Measurements from ENCODE around the gene IZUMO4.

IZUMO4 gene

GRCh38 chr19:2054763-2055162 is 42.0 kb upstream of the IZUMO4 start:
- ATAC-seq (replicated peaks), result no peak
- H3K4me1 Mint-ChIP-seq (ENCODE audit: low read depth in 2 of 2), result peaks cover 23 to 37% of the 10 kb centered on the region in 2 donors
- H3K27me3 Mint-ChIP-seq, result no peaks in the 10 kb centered on the region
- H3K27ac Mint-ChIP-seq, result peak overlapping the region; percentile 52 to 96
- no peaks in the 10 kb centered on the region for H3K9me3 Mint-ChIP-seq
- H3K36me3 Mint-ChIP-seq (ENCODE audit: insufficient read depth), result peaks cover 30% of the 10 kb centered on the region
- DNase-seq, result no peak
- H3K4me3 Mint-ChIP-seq, result no peak overlapping the region

GRCh38 chr19:2055931-2056836 is 40.5 kb upstream of the IZUMO4 start:
- no peak for DNase-seq
- peaks cover 29 to 41% of the 10 kb centered on the region in 2 donors for H3K4me1 Mint-ChIP-seq (ENCODE audit: low read depth in 2 of 2)

GRCh38 chr19:2056837-2057192 is 39.9 kb upstream of the IZUMO4 start:
- DNase-seq, result no peak
- no peaks in the 10 kb centered on the region for H3K27me3 Mint-ChIP-seq
- H3K4me1 Mint-ChIP-seq (ENCODE audit: low read depth in 2 of 2), result peaks cover 25 to 36% of the 10 kb centered on the region in 2 donors
- no peak for ATAC-seq (replicated peaks)
- H3K36me3 Mint-ChIP-seq (ENCODE audit: insufficient read depth), result peaks cover 23% of the 10 kb centered on the region
- peak overlapping the region; percentile 71 to 75 for H3K4me3 Mint-ChIP-seq
- H3K9me3 Mint-ChIP-seq, result no peaks in the 10 kb centered on the region
- H3K27ac Mint-ChIP-seq, result peak overlapping the region; percentile 81 to 92

More at GRCh38 chr19:2055931-2056836, 40.5 kb upstream of the IZUMO4 start:
- no peak for ATAC-seq (replicated peaks)
- Mint-ChIP-seq H3K36me3 (ENCODE audit: insufficient read depth) (peaks cover 25% of the 10 kb centered on the region), H3K27me3 (no peaks in the 10 kb centered on the region), H3K4me3 (peak overlapping the region; percentile 71 to 75), H3K27ac (peak overlapping the region; percentile 81 to 96), H3K9me3 (no peaks in the 10 kb centered on the region)

- DNase-seq, result no peak
- Mint-ChIP-seq H3K4me3 (peak overlapping the region; percentile 71 to 75), H3K27ac (peak overlapping the region; percentile 81 to 92), H3K27me3 (no peaks in the 10 kb centered on the region), H3K36me3 (ENCODE audit: insufficient read depth) (peaks cover 18% of the 10 kb centered on the region), H3K9me3 (no peaks in the 10 kb centered on the region), H3K4me1 (ENCODE audit: low read depth in 2 of 2) (peaks cover 27 to 38% of the 10 kb centered on the region in 2 donors)
- ATAC-seq (replicated peaks), result no peak
Measured at GRCh38 chr19:2057484-2058469, 38.9 kb upstream of the IZUMO4 start.

- Mint-ChIP-seq H3K27me3 (no peaks in the 10 kb centered on the region), H3K9me3 (no peaks in the 10 kb centered on the region), H3K4me3 (peak overlapping the region; percentile 29 to 48), H3K4me1 (ENCODE audit: low read depth in 2 of 2) (peaks cover 28 to 31% of the 10 kb centered on the region in 2 donors), H3K27ac (peak overlapping the region; percentile 15 to 71), H3K36me3 (ENCODE audit: insufficient read depth) (peaks cover 22% of the 10 kb centered on the region)
- no peak for ATAC-seq (replicated peaks)
- DNase-seq, result no peak
Measured at GRCh38 chr19:2058570-2059421, 37.9 kb upstream of the IZUMO4 start.

GRCh38 chr19:2059422-2060201 is 37.1 kb upstream of the IZUMO4 start:
- DNase-seq (no peak), ATAC-seq (replicated peaks) (no peak)
- Mint-ChIP-seq H3K36me3 (ENCODE audit: insufficient read depth) (peaks cover 19% of the 10 kb centered on the region), H3K4me3 (peak overlapping the region; percentile 92 to 94), H3K27ac (peak overlapping the region; percentile 97 to 98), H3K4me1 (ENCODE audit: low read depth in 2 of 2) (peaks cover 28 to 31% of the 10 kb centered on the region in 2 donors), H3K27me3 (no peaks in the 10 kb centered on the region), H3K9me3 (no peaks in the 10 kb centered on the region)

GRCh38 chr19:2060884-2061494 is 35.7 kb upstream of the IZUMO4 start:
- DNase-seq (no peak), ATAC-seq (replicated peaks) (peak; percentile 68)
- Mint-ChIP-seq H3K27me3 (no peaks in the 10 kb centered on the region), H3K9me3 (no peaks in the 10 kb centered on the region), H3K27ac (peak overlapping the region; percentile 97 to 98), H3K4me1 (ENCODE audit: low read depth in 2 of 2) (peaks cover 23 to 31% of the 10 kb centered on the region in 2 donors), H3K4me3 (peak overlapping the region; percentile 92 to 94), H3K36me3 (ENCODE audit: insufficient read depth) (peaks cover 19% of the 10 kb centered on the region)

GRCh38 chr19:2061495-2062388 is 35.0 kb upstream of the IZUMO4 start:
- peak; percentile 100 for DNase-seq
- H3K27me3 Mint-ChIP-seq, result no peaks in the 10 kb centered on the region
- H3K27ac Mint-ChIP-seq, result peak overlapping the region; percentile 97 to 98
- no peaks in the 10 kb centered on the region for H3K9me3 Mint-ChIP-seq
- H3K4me3 Mint-ChIP-seq, result peak overlapping the region; percentile 81 to 92
- ATAC-seq (replicated peaks), result peak; percentile 85
- peaks cover 20% of the 10 kb centered on the region for H3K36me3 Mint-ChIP-seq (ENCODE audit: insufficient read depth)
- peaks cover 23 to 26% of the 10 kb centered on the region in 2 donors for H3K4me1 Mint-ChIP-seq (ENCODE audit: low read depth in 2 of 2)

- peaks cover 20% of the 10 kb centered on the region for H3K36me3 Mint-ChIP-seq (ENCODE audit: insufficient read depth)
- peaks cover 19 to 21% of the 10 kb centered on the region in 2 donors for H3K4me1 Mint-ChIP-seq (ENCODE audit: low read depth in 2 of 2)
- no peak for DNase-seq
- peak overlapping the region; percentile 97 to 98 for H3K27ac Mint-ChIP-seq
- H3K4me3 Mint-ChIP-seq, result peak overlapping the region; percentile 81 to 92
- no peak for ATAC-seq (replicated peaks)
- H3K27me3 Mint-ChIP-seq, result no peaks in the 10 kb centered on the region
- H3K9me3 Mint-ChIP-seq, result no peaks in the 10 kb centered on the region
Measured at GRCh38 chr19:2062389-2062729, 34.4 kb upstream of the IZUMO4 start.

GRCh38 chr19:2062770-2063169 is 33.9 kb upstream of the IZUMO4 start:
- no peak for DNase-seq
- Mint-ChIP-seq H3K9me3 (no peaks in the 10 kb centered on the region), H3K27ac (peak overlapping the region; percentile 97 to 98), H3K4me3 (peak overlapping the region; percentile 81 to 92), H3K4me1 (ENCODE audit: low read depth in 2 of 2) (peaks cover 18 to 21% of the 10 kb centered on the region in 2 donors), H3K27me3 (no peaks in the 10 kb centered on the region), H3K36me3 (ENCODE audit: insufficient read depth) (peaks cover 22% of the 10 kb centered on the region)
- no peak for ATAC-seq (replicated peaks)

- H3K4me1 Mint-ChIP-seq (ENCODE audit: low read depth in 2 of 2), result peaks cover 13 to 22% of the 10 kb centered on the region in 2 donors
- no peak for DNase-seq
- H3K36me3 Mint-ChIP-seq (ENCODE audit: insufficient read depth), result peaks cover 29% of the 10 kb centered on the region
- no peaks in the 10 kb centered on the region for H3K9me3 Mint-ChIP-seq
- H3K27ac Mint-ChIP-seq, result peak overlapping the region in 1 of 2 donors; percentile 67
- H3K27me3 Mint-ChIP-seq, result no peaks in the 10 kb centered on the region
- H3K4me3 Mint-ChIP-seq, result peak overlapping the region in 1 of 2 donors; percentile 92
- no peak for ATAC-seq (replicated peaks)
Measured at GRCh38 chr19:2063824-2064223, 32.9 kb upstream of the IZUMO4 start.
